Embryonic facial prominence (tissue), 1 donor: ENCODE measurements around the gene MUC7.
"Not testable (repeated sequence)": the region's sequence is repeated elsewhere in the genome, so short reads cannot be mapped to it uniquely, and the experiment has no call there.

ENCODE experiments used
- DNase-seq: peaks from one replicate; pipeline ENCODE4 v3.0.0-alpha.2; 2016; ENCODE audit errors: extremely low spot score

MUC7 gene

GRCh38 chr4:70471897-70472296 is at the start of gene MUC7:
Gene MUC7, plus strand, starts transcription at chr4:70472197. Its CDS starts 1,825 bp downstream, at chr4:70474022.
- no peak for DNase-seq

- no peak for DNase-seq
These were observed 46.7 kb upstream of the MUC7 start for GRCh38 chr4:70425306-70425705.

- no peak for DNase-seq
These were observed 45.2 kb upstream of the MUC7 start for GRCh38 chr4:70426789-70427188.

- no peak for DNase-seq
These were observed 34.8 kb upstream of the MUC7 start for GRCh38 chr4:70437197-70437596.

- no peak for DNase-seq
These were observed 29.5 kb upstream of the MUC7 start for GRCh38 chr4:70442474-70442873.

GRCh38 chr4:70443329-70443728 is 28.7 kb upstream of the MUC7 start:
- DNase-seq = no peak

- no peak for DNase-seq
These were observed 22.8 kb upstream of the MUC7 start for GRCh38 chr4:70449220-70449619.

GRCh38 chr4:70452946-70453345 is 19.1 kb upstream of the MUC7 start:
- no peak for DNase-seq

GRCh38 chr4:70463335-70463734 is 8.7 kb upstream of the MUC7 start:
- DNase-seq = no peak

- no peak for DNase-seq
These were observed 1.7 kb downstream of the MUC7 start for GRCh38 chr4:70473679-70474078.

- no peak for DNase-seq
These were observed 16.8 kb downstream of the MUC7 start for GRCh38 chr4:70488748-70489147.

- no peak for DNase-seq
These were observed 24.2 kb downstream of the MUC7 start for GRCh38 chr4:70496231-70496630.

GRCh38 chr4:70501838-70502237 is 29.8 kb downstream of the MUC7 start:
- DNase-seq = not testable (repeated sequence)

GRCh38 chr4:70504733-70505132 is 32.7 kb downstream of the MUC7 start:
- no peak for DNase-seq

GRCh38 chr4:70505151-70505748 is 33.3 kb downstream of the MUC7 start:
- DNase-seq = peak; percentile 21

GRCh38 chr4:70508801-70509200 is 36.8 kb downstream of the MUC7 start:
- DNase-seq = no peak

- DNase-seq = no peak
These were observed 39.4 kb downstream of the MUC7 start for GRCh38 chr4:70511365-70511764.

GRCh38 chr4:70515367-70516250 is 43.6 kb downstream of the MUC7 start:
- DNase-seq = no peak

- no peak for DNase-seq
These were observed 46.3 kb downstream of the MUC7 start, which contains the start of gene AMTN for GRCh38 chr4:70518269-70518668. Gene AMTN, plus strand, starts transcription at chr4:70518569. Its CDS starts 209 bp downstream, at chr4:70518778.

- DNase-seq = no peak
These were observed 46.7 kb downstream of the MUC7 start for GRCh38 chr4:70518716-70519115.

- DNase-seq = no peak
These were observed 50.6 kb downstream of the MUC7 start for GRCh38 chr4:70522626-70523025.

GRCh38 chr4:70530997-70531396 is 59.0 kb downstream of the MUC7 start:
- no peak for DNase-seq

- DNase-seq = no peak
These were observed 60.0 kb downstream of the MUC7 start for GRCh38 chr4:70531981-70532380.
